HG02870 (cell line): ENCODE measurements around the gene ERGIC3.

Experiments
- ATAC-seq: cut with Tn5 transposase; IDR thresholded peaks from one replicate; pipeline ENCODE4 v1.9.1; 2021; ENCODE audit warnings: mild to moderate bottlenecking, moderate library complexity; ENCODE audit not compliant: unreplicated experiment

ERGIC3 gene

DNA sequence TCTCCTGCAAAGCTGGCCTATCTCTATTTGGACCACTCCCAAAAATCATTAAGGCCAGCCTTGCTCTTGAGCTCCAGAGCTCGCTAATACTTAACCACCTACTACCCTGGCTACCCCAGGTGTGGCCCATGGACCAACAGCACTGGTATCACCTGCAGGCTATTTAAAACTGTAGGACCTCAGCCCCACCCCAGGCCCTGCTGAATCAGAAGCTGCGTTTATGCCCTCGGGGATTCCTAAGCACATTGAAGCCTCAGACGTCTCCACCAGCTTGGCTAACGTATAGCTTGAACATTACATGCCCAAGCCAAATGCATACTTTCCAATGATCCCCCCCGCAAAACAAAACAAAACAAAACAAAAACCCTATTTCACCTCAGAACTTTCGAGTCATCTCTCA is 54.0 kb downstream of the ERGIC3 start:
- ATAC-seq, result no peak

DNA sequence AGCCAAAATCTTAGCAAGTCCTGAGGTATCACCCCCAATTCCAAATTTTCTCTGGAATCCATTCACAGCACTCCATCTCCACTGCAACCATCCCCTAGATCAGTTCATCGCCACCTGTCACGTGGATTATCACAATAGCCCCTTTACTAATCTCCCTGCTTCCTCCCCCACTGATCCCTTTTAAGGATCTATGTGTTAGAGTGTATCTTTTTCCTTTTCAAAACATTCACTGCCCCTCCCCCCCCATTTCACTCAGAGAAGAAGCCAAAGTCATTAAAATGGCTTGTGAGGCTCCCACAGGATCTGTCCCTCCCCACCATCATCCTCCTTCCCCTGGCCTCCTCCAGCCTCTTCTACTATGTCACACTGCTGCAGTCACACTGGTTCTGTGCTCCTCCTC is 55.3 kb downstream of the ERGIC3 start:
- no peak for ATAC-seq

DNA sequence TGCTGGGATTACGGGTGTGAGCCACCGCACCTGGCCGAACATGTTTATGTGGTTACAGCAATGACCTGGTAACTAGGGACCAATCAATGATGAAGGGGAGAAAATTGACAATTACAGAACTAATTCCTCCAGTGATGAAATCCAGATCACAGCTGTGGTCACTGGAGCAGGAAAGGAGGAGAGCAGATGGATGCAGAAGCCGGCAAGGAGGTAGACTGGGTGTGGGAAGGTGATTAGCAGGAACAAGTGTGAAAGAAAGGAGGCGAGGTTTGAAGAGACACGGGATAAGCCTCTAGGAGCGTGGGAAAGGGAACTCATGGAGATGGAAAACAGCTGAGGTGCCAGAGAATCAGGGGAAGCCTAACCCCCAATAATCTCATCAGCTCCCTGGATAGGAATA is 56.6 kb downstream of the ERGIC3 start:
- no peak for ATAC-seq

DNA sequence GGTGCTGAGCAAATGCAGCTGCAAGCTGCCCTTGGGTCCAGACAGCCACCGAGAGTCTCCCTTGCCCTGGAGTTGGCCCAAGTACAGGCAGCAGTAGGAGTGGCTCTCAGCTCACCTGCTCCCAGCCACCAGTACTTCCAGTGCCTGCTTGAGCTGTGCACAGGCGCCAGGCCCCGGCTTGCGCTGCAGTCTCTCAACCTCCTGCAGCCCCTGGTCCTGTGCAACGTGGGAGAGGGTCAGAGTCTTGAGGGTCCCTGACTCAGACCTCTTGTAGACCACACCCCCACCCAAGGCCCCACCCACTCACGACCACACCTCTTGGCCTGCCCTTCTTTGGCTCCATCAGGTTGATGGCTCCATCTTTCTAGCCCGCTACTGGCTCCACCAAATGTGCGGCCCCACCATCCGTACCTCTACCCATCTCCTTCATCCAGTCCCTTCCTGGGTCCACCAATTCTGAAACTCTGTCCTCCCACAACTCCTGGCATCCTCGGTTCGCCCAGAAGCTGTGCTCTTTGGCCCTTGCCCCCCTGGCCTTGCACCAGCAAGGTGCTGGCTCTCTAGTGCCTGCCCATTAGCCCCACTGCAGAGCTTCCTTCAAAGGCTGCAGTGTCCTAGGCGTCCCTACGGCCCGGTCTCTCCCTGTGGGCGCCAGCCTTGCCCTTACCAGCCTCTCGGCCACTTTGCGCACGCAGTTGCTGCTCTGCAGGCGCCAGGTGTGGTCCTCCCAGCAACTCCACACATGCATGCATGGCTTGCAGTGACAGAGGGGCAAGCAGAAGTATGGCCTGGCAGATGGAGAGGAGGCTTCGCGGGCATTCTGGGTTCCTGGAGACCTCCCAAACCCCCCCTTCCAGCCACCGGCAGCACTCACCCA is 57.3 kb downstream of the ERGIC3 start:
- no peak for ATAC-seq

DNA sequence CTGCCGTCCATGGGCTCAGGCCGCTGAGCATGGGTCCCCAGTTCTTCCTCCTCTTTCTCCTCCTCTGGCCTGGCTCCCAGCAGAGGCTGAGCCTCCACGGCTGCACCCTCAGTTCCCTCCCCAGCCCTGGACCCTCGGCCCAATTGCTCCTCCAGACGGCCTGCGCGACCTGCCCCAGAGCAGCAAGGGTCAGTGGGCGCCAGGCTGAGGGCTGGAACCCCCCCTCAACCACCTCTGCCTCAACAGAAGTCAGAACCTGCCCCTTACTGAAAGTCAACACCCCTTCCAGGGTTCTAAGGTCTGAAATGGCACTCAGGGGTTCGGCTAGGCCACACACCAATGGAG is 57.9 kb downstream of the ERGIC3 start:
- ATAC-seq, result no peak

DNA sequence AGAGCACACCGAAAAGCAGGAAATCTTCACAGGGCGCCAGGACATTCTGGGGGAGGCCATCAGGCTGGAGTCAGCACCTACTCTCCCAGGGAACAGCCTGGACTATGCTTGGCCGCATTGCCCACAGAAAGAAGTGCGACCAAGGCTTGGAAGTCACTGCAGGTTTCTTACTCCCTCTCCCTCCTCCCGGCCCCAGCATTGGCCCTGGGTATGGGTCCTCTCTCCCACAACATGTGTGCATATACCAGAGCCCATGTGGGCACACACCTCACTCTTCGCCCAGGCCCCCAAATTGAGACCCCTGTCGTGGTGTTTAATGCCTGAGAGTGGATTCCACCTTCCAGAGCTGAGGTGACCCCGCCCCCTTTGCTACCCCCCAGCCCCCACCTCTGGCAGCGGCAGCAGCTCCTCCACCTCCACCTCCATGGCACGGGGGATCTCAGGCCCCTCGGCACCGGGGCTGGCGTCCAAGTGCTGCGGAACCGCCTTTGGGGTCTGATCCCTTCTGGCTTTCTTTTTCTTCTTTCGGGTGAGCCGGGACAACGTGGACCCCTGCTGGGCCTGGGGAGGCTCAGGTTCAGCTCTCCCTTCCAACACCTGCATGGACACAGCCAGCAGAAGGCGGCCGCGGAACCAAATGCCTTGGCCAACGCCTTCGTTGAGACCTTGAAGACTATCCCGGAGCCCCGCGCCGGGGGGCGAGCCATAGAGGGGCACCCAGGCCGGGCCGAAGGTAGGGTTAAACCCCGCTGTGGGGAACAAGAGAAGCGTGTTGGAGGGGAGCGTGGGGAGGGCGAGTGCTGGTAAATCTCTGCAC is 58.5 kb downstream of the ERGIC3 start:
- no peak for ATAC-seq

DNA sequence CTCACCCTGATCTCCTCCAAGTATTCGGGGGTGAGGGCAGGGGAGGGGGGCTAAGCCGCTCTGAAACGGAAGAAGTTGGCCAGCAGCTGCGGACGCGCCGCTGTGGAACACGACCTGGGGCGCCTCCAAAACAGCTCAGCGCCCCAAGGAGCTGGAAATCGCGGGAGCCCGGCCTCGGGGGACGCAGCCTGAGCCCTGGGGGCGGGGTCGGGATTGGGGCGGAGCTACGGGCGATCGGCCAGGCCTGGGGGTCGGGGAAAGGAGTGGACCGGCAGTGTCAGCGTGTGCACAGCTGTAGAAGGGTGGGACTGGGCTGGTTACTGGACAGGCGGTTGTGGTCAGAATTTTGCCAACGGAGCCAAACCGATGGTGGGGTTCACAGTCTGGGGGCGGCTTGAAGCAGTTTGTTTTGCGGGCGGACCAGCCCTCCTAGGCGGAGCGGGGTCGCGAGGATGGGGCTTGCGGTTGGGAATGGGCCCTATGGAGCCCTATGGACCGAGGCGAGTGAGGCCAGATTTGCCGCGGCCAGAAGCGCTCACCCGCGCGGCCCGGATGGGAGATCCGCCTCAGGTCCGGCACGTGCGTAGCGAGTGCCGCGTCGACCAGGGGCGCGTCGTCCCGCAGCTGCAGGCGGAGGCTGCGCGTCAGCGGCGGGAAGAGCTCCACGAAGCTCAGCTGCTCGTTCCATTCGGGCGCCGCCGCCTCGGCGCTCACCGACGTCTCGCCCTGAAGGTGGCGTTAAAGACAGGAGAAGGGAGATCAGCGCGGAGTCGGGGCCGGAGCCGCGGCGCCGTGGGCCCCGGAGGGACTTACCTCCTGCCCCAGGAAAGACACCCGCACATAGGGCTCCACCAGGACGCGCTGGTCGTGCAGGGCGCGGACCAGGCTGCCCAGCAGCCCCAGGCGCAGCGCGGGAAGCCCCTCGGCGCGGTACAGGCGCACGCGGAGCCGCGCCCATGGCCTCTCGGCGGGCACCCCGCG is 59.4 kb downstream of the ERGIC3 start:
- no peak for ATAC-seq

DNA sequence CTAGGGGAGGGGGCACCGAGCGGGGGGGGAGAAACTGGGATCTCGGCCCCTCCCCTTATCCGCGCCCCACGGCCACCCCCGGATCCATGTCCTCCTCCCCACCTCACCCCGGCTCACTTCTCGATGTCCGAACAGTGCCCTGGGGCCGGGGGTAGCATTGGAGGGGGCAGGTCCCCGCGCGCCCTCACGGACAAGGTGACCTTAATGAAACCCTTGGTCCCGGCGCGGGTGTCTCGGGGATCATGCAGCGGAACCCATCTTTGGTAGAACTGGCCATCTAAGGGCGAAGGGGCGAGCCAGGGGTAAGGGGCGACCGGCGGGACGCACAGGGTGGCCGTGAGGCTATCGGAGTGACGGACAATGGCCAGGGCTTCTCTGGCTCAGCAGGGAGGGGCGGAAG is 60.1 kb downstream of the ERGIC3 start:
- no peak for ATAC-seq

DNA sequence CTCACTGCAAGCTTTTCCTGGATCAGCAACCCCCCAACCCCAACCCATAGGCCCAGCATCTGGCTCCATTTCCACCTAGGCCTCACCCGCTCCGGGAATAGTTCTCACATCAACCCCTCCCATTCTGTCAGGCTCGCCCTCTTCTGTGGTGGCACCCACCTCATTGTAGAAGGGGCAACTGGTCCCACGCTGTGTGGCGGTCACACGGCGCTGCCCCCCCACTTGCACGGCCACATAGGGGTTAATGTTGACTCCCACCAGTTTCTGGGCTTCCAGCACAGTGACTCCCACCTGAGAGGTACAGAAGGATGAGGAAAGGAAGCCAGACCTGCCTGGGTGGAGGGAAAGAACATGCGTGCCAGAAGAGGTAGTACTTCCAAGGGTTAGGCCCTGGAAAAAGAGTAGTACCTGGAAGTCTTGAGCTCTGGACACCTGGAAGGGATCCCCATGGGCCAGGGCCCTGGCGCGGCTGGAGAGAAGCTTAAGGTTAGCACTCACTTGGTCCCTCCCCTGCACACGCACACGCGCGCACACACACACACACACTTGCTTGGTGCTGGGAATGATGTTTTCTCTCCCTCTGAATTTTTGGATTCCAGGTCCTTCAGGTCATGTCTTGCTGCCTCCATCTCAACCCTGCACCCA is 61.1 kb downstream of the ERGIC3 start:
- ATAC-seq, result no peak

DNA sequence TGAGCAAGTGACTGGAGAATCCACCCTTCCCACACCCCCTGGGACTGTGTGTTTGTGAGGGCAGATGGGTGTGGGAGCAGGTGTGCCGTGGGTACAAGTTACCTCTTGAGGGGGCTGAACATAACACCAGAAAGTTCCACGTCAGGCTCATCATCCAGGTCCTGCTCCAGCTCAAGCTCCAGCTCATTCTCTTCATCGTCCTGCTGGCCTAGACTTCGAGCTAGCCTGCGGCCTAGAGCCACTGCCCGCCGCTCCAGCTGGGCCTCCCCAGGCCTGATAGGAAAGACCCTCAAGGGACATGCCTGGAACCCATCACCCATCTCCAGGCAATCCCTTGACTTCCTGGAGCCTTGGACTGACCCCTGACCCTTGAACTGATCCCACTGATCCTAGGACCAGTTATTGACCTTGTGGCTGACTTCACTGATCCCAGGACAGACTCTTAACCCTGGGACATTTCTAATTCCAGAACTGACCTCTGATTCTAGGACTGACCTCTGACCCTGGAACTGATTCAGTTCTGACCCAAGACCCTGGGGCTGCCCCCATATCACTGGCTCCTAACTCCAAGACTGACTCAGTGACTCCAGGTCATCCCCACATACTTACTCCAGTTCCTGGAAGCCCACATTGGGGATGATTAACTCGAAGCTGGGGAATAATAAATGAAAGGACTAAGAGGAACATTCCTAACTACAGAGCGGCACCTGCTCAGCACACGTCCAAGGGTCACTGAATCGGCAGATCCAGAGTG is 62.0 kb downstream of the ERGIC3 start:
- no peak for ATAC-seq

DNA sequence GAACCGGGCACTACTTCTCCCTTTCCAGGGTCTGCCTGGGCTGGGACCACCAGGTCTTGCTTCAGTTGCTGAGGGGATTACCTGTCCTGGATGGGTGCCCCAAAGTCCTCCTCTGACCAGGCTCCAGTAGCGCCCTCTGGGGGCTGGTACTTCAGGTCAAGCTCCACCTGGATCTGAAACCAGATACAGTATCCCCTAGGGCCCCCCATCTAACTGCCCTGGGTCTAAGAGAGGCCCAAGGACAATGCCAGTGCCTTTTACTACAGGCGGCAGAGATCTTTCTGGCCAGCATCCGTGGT is 62.5 kb downstream of the ERGIC3 start:
- no peak for ATAC-seq

DNA sequence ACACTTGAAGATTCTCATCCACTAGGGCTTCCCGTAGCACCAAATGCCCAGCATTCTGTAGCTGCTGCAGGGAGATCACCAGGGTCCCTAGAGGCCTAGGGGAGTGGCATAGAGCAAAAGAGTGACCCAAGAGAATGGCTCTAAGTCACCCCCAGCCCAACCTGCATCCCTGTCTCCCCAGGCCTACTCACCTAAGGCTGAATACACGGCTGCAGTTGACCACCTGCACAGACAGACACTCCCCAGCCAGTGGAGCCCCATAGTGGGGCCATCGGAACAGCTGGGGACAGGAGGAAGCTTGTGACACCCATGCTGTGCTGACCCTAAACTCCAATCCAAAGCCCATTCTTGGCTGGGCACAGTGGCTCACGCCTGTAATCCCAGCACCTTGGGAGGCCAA is 64.2 kb downstream of the ERGIC3 start:
- no peak for ATAC-seq
